Lung (tissue), 12 donors: ENCODE data around the gene BLTP3B. TPM values are rescaled to one million over a fixed set of nuclear protein-coding genes. Genes with fewer than 3 reads are reported as not detected.
A peak's percentile ranks its signal among the peaks of the same experiment; 100 is the strongest.

Experiments
- ATAC-seq: fragments of 200-7000 bp; cut with Tn5 transposase; one replicate; pipeline ENCODE4 v1.9.1; 2020; ENCODE audit warnings: moderate number of reproducible peaks; ENCODE audit not compliant: insufficient read depth, low FRiP score
- DNase-seq, 3 donors: peaks; one replicate each; pipeline ENCODE4 v3.0.0-alpha.2; 2013 to 2017
- H3K27ac ChIP-seq, 2 donors: one replicate each; pipeline ENCODE4 v1.5.1; 2013; ENCODE audit warnings: mild to moderate bottlenecking in 2 of 2, moderate library complexity in 2 of 2, control low read depth in 1 of 2, inconsistent platforms in 1 of 2, low read depth in 1 of 2, low read length in 1 of 2
- H3K27me3 ChIP-seq, 3 donors: one replicate each; pipeline ENCODE4 v1.5.1; 2013; ENCODE audit warnings: low read length in 2 of 3; ENCODE audit not compliant: control insufficient read depth in 3 of 3, insufficient read depth in 3 of 3
- H3K36me3 ChIP-seq, 4 donors: one replicate each; pipeline ENCODE4 v1.5.1; 2013; ENCODE audit warnings: low read length in 4 of 4, mild to moderate bottlenecking in 1 of 4, moderate library complexity in 1 of 4; ENCODE audit not compliant: control insufficient read depth in 4 of 4, insufficient read depth in 4 of 4
- H3K4me1 ChIP-seq, 5 donors: one replicate each; pipeline ENCODE4 v1.5.1; 2013; ENCODE audit warnings: low read length in 5 of 5, mild to moderate bottlenecking in 2 of 5, moderate library complexity in 1 of 5; ENCODE audit not compliant: control insufficient read depth in 5 of 5, insufficient read depth in 5 of 5
- H3K4me3 ChIP-seq: one replicate; pipeline ENCODE4 v1.5.1; 2013; ENCODE audit warnings: mild to moderate bottlenecking, control low read depth, moderate library complexity
- H3K9ac ChIP-seq, 2 donors: one replicate each; pipeline ENCODE4 v1.5.1; 2013; ENCODE audit warnings: low read length in 2 of 2, control low read depth in 1 of 2; ENCODE audit not compliant: insufficient read depth in 1 of 2
- H3K9me3 ChIP-seq, 4 donors: one replicate each; pipeline ENCODE4 v1.5.1; 2013; ENCODE audit warnings: low read length in 3 of 4, mild to moderate bottlenecking in 1 of 4, moderate library complexity in 1 of 4; ENCODE audit not compliant: control insufficient read depth in 4 of 4, insufficient read depth in 3 of 4
- CTCF ChIP-seq: IDR thresholded peaks from 2 replicates; pipeline ENCODE4 v1.5.1; 2012; ENCODE audit warnings: mild to moderate bottlenecking; ENCODE audit errors: control extremely low read depth, extremely low read depth
- WGBS, 2 donors: extraction: QIAGEN DNeasy Blood & Tissue Kit; methylation state at CpG; one replicate each; pipeline ENCODE4 v1.1.7; 2013; 5-methylcytosine and 5-hydroxymethylcytosine counted together
- polyA plus RNA-seq, 2 donors: library from polyadenylated mRNA; stranded (reverse); fragments of 200-250 nt; gene quantifications; one replicate each; pipeline ENCODE4 v1.2.1, GENCODE V29; 2013
- total RNA-seq, 2 donors: library from RNA; depleted of rRNA in 1 of 2; stranded (reverse); fragments of >200 nt in 1 of 2; gene quantifications; one replicate each; pipeline ENCODE4 v1.2.1, GENCODE V29; 2014 to 2021
- donor health status: control.
- donor health status: control.
- donor health status: Bipolar disorder and iron deficiency.
- donor health status: healthy.
- donor health status: DM: yes; HTN: yes; CAD: no.

The BLTP3B gene
- total and polyA plus RNA-seq, 4 donors = 5.0 to 55.1 (median 18.5) TPM

DNA sequence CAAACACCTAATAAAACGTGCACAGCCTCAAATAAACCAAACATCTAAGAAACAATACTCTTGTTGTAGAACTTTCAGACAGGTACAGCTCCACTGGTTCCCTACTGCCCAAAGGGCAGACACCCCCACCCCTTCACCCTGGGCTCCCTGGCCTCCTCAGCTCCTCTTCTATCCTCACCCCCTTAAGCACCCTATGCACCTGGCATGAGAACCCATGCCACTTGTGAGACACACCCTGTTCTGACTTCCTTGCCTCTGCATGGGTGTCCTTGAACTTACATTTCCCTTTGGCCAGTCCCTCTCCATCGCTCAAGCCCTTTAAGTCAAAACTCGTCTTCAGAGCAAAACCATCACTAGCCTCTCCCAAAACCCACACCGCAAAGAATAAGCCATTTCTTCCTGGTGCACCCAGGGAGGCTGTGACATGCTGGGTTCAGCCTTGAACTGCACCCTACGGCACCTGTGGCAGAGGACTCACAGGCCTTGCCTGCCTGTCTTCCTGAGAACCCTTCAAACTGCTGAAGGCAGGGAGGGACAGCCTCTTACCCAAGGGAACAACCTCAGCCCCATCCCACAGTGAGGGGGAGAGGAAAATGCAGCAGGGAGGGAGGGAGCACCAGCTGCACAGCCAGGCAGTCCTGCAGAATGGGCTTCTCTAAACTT lies 45.3 kb upstream of the BLTP3B start:
- no peak overlapping the region for H3K9ac ChIP-seq
- H3K4me1 ChIP-seq = peaks cover 0 to 9% (median 0%) of the 10 kb centered on the region in 5 donors
- H3K9me3 ChIP-seq = peaks cover 0 to 1% (median 0%) of the 10 kb centered on the region in 4 donors
- H3K4me3 ChIP-seq = no peak overlapping the region
- no peaks in the 10 kb centered on the region for H3K27me3 ChIP-seq
- no peak for ATAC-seq
- WGBS, 2 donors = 84 to 90% methylated on average over 5 of the region's 5 CpGs
- no peaks in the 10 kb centered on the region for H3K36me3 ChIP-seq
- TF ChIP-seq CTCF = no peak
- no peak for DNase-seq
- H3K27ac ChIP-seq = no peak overlapping the region

DNA sequence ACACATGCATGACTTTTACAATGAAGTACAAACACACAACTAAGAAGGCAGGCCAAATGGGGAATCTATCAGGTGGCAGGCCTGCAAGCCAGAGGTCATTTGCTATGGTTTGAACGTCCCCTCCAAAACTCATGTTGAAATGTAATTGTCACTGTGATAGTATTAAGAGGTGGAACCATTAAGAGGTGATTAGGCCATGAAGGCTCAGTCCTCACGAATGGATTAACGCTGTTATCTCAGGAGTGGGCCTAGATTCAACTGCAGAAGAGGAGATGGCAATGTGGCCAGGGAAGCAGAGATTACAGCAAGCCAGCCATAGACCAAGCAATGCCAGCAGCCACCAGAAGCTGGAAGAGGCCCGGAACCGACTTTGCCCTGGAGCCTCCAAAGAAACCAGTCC lies 44.4 kb upstream of the BLTP3B start:
- DNase-seq = no peak
- no peak for TF ChIP-seq CTCF
- Histone ChIP-seq H3K4me3 (no peak overlapping the region), H3K9ac (no peak overlapping the region), H3K27me3 (no peaks in the 10 kb centered on the region), H3K27ac (no peak overlapping the region), H3K9me3 (peaks cover 0 to 1% (median 0%) of the 10 kb centered on the region in 4 donors), H3K4me1 (peaks cover 0 to 9% (median 0%) of the 10 kb centered on the region in 5 donors), H3K36me3 (no peaks in the 10 kb centered on the region)
- WGBS, 2 donors = 94 to 96% methylated on average over 5 of the region's 5 CpGs
- no peak for ATAC-seq

DNA sequence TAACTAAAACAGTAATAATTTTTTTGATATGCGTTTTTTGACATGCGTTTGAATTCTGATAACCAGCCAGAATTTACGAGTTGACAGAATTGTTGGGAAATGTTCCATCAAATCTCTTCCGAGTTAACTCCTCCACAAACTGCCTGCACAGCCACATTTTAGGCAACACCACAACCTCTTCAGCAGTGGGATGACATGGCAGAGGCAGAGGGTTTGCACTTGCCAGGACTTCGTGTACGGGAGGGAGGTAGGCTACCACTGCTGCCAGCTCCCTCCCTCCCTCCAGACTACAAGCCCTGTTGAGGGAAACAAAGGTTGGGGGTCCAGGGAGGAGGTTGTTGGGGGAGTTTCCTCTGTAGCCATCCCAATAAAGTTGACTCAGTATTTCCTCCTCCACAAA lies 43.4 kb upstream of the BLTP3B start:
- H3K4me3 ChIP-seq = no peak overlapping the region
- ATAC-seq (no peak), DNase-seq (peak in 1 of 3 donors; percentile 7)
- H3K4me1 ChIP-seq = peaks cover 0 to 9% (median 0%) of the 10 kb centered on the region in 5 donors
- H3K9ac ChIP-seq = peak overlapping the region in 1 of 2 donors; percentile 20
- WGBS, 2 donors = 67 to 83% methylated on average over 6 of the region's 6 CpGs
- peaks cover 0 to 3% (median 0%) of the 10 kb centered on the region in 4 donors for H3K9me3 ChIP-seq
- TF ChIP-seq CTCF = no peak
- H3K36me3 ChIP-seq = no peaks in the 10 kb centered on the region
- no peak overlapping the region for H3K27ac ChIP-seq
- no peaks in the 10 kb centered on the region for H3K27me3 ChIP-seq
